ENCODE data around the gene NAV1.

NAV1 gene

DNA sequence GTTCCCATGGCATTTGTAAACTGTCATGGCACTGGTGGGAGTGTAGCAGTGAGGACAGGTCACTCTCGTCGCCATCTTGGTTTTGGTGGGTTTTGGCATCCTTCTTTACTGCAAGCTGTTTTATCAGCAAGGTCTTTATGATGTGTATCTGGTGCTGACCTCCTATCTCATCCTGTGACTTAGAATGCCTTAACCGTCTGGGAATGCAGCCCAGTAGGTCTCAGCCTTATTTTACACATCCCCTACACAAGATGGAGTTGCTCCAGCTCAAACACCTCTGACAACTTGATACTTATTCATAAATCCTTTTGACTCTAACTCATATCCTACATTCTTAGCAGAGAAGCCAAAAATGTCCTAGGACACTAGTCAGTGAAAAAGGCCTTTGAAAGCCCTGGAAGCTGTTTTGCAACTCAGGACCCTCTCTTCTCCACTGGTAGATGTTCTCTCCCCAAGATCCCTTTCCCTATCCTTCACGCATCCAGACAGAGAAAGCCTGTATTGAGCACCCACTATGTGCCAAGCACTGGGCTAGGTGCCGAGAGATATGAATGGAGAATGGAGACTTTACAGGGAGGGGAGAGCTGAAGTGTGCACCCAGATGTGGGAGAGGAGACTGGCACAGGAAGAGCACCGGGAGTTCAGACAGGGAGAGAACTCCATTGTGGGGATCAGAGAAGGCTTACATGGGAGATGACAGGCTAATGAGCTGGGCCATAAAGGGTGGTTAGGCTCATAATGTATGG, 25.3 kb upstream of the NAV1 start:
- no peak for ATAC-seq
- TF ChIP-seq, protein P1, sequence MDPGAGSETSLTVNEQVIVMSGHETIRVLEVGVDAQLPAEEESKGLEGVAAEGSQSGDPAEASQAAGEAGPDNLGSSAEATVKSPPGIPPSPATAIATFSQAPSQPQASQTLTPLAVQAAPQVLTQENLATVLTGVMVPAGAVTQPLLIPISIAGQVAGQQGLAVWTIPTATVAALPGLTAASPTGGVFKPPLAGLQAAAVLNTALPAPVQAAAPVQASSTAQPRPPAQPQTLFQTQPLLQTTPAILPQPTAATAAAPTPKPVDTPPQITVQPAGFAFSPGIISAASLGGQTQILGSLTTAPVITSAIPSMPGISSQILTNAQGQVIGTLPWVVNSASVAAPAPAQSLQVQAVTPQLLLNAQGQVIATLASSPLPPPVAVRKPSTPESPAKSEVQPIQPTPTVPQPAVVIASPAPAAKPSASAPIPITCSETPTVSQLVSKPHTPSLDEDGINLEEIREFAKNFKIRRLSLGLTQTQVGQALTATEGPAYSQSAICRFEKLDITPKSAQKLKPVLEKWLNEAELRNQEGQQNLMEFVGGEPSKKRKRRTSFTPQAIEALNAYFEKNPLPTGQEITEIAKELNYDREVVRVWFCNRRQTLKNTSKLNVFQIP (CRISPR knock-in tag; IDR thresholded peaks at IDR 0.05; ENCODE audit: borderline replicate concordance, low read depth): no peak
- TF ChIP-seq GLIS3 (CRISPR knock-in tag; IDR thresholded peaks at IDR 0.05): no peak
- TF ChIP-seq CSDC2 (CRISPR knock-in tag; IDR thresholded peaks at IDR 0.05): no peak
- TF ChIP-seq ARNTL (CRISPR knock-in tag; IDR thresholded peaks at IDR 0.05; ENCODE audit: borderline replicate concordance, low read depth): no peak
- TF ChIP-seq TOX (CRISPR knock-in tag; IDR thresholded peaks at IDR 0.05; ENCODE audit: borderline replicate concordance): no peak
- TF ChIP-seq OSR1 (CRISPR knock-in tag; IDR thresholded peaks at IDR 0.05): no peak
- no peak for TF ChIP-seq ZNF565 (CRISPR knock-in tag; conservative IDR thresholded peaks at IDR 0.05; ENCODE audit: low read depth)
- TF ChIP-seq ESRRG (CRISPR knock-in tag; IDR thresholded peaks at IDR 0.05): no peak
- TF ChIP-seq BACH2 (CRISPR knock-in tag; IDR thresholded peaks at IDR 0.05; ENCODE audit: borderline replicate concordance): no peak
- no peak for TF ChIP-seq ZNF70 (CRISPR knock-in tag; IDR thresholded peaks at IDR 0.05)
- no peak for TF ChIP-seq RARB (CRISPR knock-in tag; IDR thresholded peaks at IDR 0.05)
- TF ChIP-seq, protein P2, sequence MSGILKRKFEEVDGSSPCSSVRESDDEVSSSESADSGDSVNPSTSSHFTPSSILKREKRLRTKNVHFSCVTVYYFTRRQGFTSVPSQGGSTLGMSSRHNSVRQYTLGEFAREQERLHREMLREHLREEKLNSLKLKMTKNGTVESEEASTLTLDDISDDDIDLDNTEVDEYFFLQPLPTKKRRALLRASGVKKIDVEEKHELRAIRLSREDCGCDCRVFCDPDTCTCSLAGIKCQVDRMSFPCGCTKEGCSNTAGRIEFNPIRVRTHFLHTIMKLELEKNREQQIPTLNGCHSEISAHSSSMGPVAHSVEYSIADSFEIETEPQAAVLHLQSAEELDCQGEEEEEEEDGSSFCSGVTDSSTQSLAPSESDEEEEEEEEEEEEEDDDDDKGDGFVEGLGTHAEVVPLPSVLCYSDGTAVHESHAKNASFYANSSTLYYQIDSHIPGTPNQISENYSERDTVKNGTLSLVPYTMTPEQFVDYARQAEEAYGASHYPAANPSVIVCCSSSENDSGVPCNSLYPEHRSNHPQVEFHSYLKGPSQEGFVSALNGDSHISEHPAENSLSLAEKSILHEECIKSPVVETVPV (CRISPR knock-in tag; IDR thresholded peaks at IDR 0.05): no peak
- TF ChIP-seq, protein P3, sequence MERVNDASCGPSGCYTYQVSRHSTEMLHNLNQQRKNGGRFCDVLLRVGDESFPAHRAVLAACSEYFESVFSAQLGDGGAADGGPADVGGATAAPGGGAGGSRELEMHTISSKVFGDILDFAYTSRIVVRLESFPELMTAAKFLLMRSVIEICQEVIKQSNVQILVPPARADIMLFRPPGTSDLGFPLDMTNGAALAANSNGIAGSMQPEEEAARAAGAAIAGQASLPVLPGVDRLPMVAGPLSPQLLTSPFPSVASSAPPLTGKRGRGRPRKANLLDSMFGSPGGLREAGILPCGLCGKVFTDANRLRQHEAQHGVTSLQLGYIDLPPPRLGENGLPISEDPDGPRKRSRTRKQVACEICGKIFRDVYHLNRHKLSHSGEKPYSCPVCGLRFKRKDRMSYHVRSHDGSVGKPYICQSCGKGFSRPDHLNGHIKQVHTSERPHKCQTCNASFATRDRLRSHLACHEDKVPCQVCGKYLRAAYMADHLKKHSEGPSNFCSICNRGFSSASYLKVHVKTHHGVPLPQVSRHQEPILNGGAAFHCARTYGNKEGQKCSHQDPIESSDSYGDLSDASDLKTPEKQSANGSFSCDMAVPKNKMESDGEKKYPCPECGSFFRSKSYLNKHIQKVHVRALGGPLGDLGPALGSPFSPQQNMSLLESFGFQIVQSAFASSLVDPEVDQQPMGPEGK (CRISPR knock-in tag; IDR thresholded peaks at IDR 0.05; ENCODE audit: borderline replicate concordance): no peak
- TF ChIP-seq, protein P4, sequence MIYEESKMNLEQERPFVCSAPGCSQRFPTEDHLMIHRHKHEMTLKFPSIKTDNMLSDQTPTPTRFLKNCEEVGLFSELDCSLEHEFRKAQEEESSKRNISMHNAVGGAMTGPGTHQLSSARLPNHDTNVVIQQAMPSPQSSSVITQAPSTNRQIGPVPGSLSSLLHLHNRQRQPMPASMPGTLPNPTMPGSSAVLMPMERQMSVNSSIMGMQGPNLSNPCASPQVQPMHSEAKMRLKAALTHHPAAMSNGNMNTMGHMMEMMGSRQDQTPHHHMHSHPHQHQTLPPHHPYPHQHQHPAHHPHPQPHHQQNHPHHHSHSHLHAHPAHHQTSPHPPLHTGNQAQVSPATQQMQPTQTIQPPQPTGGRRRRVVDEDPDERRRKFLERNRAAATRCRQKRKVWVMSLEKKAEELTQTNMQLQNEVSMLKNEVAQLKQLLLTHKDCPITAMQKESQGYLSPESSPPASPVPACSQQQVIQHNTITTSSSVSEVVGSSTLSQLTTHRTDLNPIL (CRISPR knock-in tag; IDR thresholded peaks at IDR 0.05; ENCODE audit: low read depth): no peak
- no peak for TF ChIP-seq TCF4 (CRISPR knock-in tag; IDR thresholded peaks at IDR 0.05; ENCODE audit: borderline replicate concordance)
- no peak for TF ChIP-seq ZC3H10 (CRISPR knock-in tag; IDR thresholded peaks at IDR 0.05)

DNA sequence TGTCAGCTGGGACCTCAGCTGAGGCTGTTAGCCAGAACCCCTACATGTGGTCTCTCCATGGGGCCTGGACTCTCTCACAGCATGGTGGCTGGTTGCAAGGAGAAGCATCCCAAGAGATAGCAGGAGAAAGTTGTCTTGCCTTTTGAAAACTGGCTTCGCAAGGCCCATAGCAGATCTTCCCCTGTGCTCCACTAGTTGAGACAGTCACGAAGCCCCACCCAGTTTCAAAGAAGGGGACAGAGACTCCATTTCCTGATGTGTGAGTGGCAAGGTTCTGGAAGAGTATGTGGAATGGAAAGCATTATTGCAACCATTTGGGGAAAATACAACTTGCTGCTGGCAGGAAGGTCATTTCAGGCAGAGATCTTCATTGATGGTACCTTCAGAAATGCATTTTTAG, 24.5 kb upstream of the NAV1 start:
- TF ChIP-seq, protein P5, sequence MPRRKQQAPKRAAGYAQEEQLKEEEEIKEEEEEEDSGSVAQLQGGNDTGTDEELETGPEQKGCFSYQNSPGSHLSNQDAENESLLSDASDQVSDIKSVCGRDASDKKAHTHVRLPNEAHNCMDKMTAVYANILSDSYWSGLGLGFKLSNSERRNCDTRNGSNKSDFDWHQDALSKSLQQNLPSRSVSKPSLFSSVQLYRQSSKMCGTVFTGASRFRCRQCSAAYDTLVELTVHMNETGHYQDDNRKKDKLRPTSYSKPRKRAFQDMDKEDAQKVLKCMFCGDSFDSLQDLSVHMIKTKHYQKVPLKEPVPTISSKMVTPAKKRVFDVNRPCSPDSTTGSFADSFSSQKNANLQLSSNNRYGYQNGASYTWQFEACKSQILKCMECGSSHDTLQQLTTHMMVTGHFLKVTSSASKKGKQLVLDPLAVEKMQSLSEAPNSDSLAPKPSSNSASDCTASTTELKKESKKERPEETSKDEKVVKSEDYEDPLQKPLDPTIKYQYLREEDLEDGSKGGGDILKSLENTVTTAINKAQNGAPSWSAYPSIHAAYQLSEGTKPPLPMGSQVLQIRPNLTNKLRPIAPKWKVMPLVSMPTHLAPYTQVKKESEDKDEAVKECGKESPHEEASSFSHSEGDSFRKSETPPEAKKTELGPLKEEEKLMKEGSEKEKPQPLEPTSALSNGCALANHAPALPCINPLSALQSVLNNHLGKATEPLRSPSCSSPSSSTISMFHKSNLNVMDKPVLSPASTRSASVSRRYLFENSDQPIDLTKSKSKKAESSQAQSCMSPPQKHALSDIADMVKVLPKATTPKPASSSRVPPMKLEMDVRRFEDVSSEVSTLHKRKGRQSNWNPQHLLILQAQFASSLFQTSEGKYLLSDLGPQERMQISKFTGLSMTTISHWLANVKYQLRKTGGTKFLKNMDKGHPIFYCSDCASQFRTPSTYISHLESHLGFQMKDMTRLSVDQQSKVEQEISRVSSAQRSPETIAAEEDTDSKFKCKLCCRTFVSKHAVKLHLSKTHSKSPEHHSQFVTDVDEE (CRISPR knock-in tag; IDR thresholded peaks at IDR 0.05): no peak
- TF ChIP-seq ZNF70 (CRISPR knock-in tag; IDR thresholded peaks at IDR 0.05) (no peak), CSDC2 (CRISPR knock-in tag; IDR thresholded peaks at IDR 0.05) (no peak), ZFP3 (CRISPR knock-in tag; IDR thresholded peaks at IDR 0.05) (no peak), ZNF565 (CRISPR knock-in tag; conservative IDR thresholded peaks at IDR 0.05; ENCODE audit: low read depth) (no peak), SNAI2 (CRISPR knock-in tag; IDR thresholded peaks at IDR 0.05) (no peak), ESRRG (CRISPR knock-in tag; IDR thresholded peaks at IDR 0.05) (no peak), BACH2 (CRISPR knock-in tag; IDR thresholded peaks at IDR 0.05; ENCODE audit: borderline replicate concordance) (no peak), TCF4 (CRISPR knock-in tag; IDR thresholded peaks at IDR 0.05; ENCODE audit: borderline replicate concordance) (no peak)
- TF ChIP-seq, protein P1 (CRISPR knock-in tag; IDR thresholded peaks at IDR 0.05; ENCODE audit: borderline replicate concordance, low read depth): no peak
- TF ChIP-seq, protein P3 (CRISPR knock-in tag; IDR thresholded peaks at IDR 0.05; ENCODE audit: borderline replicate concordance): no peak
- no peak for ATAC-seq
